ENCODE data around the gene RGS3.

RGS3 gene

DNA sequence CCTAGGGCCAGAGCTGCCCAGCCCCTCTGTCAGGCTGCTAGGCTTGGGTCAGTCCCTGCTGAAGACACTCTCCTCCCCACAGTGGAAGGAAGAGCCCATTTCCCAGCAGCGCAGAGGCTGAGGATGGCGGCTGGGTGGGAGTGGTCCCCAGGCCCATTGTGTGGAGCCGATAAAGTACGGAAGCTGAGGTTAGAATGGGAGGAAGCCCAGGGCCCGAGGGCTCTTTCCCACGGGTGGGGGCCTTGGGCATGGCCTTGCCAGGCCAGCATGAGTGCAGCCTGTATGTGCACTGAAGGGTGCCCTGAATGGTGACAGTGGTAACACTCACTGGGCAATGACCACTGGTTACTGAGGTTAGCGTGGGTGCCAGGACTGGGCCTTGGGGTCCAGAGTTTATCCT, 125.9 kb downstream of the RGS3 start:
- no peak overlapping the region for H3K4me3 ChIP-seq (ENCODE audit: low read length)
- DNase-seq (ENCODE audit: low read depth, low spot score) = no peak

DNA sequence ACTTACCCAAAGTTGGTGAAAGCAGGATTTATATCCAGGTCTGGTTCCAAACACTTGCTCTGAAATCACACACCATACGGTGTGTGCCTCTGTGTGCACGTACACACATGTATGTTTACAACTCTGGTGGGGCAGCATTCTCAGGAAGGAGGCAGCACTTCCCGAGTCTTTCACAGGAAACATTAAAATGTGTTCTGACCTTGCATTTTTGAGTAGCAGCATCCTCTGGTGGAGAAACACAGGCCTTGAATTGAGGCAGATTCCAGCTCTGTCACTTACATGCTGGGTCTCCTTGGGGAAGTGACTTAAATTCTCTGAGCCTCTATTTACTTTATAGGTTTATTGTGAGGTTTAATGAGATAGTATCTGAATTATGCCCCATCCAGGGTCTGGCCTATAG, 126.4 kb downstream of the RGS3 start:
- no peak overlapping the region for H3K4me3 ChIP-seq (ENCODE audit: low read length)
- DNase-seq (ENCODE audit: low read depth, low spot score) = peak; percentile 33

GRCh38 chr9:113590389-113590788, 126.9 kb downstream of the RGS3 start:
- H3K4me3 ChIP-seq (ENCODE audit: low read length) = no peak overlapping the region
- DNase-seq (ENCODE audit: low read depth, low spot score) = no peak

DNA sequence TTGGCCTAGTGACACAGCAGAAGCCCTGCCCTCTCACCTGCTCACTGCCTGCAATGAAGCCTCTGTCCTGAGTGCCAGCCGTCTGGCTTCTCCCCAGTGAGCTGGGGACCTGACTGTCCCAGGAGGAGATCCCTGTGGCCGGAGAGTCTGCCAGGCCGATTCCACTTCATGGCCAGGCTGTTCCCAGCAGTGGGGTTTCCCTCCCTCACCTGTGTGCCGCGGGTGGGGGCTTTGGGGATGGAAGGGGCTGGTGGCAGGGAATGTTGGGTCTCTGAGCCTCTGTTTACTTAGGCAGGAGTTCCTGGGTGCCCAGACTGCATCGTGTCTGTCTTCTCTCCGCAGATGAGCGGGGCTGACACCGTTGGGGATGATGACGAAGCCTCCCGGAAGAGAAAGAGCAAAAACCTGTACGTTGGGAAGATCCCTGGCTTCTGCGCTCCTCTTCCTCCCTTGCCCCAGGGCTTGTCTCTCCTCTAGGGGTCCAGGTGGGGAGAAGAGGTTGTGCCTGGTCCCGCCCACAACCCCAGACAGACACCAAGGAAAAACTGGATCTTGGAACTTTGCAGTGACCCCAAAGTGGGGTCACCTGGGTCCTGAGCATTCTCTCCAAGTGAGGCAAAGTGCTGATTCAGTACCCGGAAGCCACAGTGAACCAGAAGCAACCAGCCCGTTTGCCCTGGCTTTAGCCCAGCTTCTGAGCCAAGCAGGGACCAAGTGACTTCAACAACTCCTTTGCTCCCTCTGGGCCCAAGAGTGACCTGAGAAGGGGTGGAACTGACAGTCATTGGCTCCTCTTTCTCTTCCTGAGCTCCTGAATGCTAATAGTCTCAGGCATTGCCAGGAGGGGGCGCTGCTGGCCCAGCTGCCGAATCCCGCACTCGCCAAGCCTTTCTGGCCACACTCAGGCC, 127.7 kb downstream of the RGS3 start:
- no peak for DNase-seq (ENCODE audit: low read depth, low spot score)
- no peak overlapping the region for H3K4me3 ChIP-seq (ENCODE audit: low read length)

GRCh38 chr9:113591899-113592625, 128.5 kb downstream of the RGS3 start:
- DNase-seq (ENCODE audit: low read depth, low spot score) = no peak
- H3K4me3 ChIP-seq (ENCODE audit: low read length) = no peak overlapping the region

GRCh38 chr9:113592876-113593575, 129.5 kb downstream of the RGS3 start:
- H3K4me3 ChIP-seq (ENCODE audit: low read length) = no peak overlapping the region
- DNase-seq (ENCODE audit: low read depth, low spot score) = no peak

DNA sequence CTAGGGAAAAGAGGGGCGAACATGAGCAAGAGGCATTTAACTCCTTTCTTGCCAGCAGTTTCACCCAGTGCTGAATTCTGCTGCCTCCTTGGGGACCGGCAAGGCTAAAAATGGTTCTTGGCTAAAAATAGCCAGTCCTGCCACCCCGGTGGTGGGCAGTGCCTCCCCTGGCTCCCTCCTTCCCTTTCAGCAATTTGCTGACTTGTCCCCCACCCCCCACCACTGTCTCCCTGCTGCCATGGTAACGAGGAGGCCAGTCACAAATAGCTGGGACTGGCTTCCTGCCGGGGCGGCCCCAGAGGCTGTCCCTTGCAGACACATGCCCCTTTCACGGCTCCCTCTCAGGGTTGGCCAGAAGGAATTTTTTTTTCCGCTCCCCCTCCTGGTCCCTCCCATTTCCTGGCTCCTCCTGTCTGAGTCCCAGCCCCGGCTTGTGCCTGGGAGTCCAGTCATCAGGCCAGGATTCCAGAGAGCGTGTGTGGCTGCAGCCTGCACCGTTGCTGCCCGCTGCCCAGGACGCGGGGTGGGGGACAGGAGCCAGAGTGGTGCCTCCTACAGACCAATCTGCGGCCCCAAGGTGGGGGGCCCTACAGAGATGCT, 130.3 kb downstream of the RGS3 start:
- no peak overlapping the region for H3K4me3 ChIP-seq (ENCODE audit: low read length)
- DNase-seq (ENCODE audit: low read depth, low spot score) = no peak

GRCh38 chr9:113594484-113595299, 131.2 kb downstream of the RGS3 start:
- DNase-seq (ENCODE audit: low read depth, low spot score) = no peak
- H3K4me3 ChIP-seq (ENCODE audit: low read length) = no peak overlapping the region

DNA sequence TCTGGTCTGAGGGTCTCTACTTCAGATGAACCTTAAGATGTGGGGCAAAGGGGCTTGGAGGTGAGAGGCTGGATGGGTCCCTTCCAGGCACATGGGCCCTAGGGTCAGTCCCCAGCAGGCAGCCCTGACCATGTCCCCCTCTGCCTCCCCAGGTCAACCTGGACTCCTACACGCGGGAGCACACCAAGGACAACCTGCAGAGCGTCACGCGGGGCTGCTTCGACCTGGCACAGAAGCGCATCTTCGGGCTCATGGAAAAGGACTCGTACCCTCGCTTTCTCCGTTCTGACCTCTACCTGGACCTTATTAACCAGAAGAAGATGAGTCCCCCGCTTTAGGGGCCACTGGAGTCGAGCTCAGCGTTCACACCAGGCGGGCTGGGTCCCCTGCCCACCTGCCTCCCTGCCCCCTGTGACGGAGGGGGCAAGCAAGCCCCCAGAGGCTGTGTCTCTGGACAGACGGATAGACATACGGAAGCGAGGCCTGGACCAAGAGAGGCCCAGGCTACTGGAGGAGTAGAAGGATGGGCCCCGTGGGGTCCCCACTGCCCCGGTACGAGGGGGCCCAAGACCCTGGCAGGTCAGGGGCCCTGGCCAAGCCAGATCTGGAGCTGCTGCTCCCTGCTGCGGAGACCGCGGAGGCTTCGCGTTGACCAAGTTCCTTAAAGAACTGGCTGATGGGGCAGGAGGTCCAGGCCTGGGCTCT, 133.2 kb downstream of the RGS3 start:
- DNase-seq (ENCODE audit: low read depth, low spot score) = no peak

DNA sequence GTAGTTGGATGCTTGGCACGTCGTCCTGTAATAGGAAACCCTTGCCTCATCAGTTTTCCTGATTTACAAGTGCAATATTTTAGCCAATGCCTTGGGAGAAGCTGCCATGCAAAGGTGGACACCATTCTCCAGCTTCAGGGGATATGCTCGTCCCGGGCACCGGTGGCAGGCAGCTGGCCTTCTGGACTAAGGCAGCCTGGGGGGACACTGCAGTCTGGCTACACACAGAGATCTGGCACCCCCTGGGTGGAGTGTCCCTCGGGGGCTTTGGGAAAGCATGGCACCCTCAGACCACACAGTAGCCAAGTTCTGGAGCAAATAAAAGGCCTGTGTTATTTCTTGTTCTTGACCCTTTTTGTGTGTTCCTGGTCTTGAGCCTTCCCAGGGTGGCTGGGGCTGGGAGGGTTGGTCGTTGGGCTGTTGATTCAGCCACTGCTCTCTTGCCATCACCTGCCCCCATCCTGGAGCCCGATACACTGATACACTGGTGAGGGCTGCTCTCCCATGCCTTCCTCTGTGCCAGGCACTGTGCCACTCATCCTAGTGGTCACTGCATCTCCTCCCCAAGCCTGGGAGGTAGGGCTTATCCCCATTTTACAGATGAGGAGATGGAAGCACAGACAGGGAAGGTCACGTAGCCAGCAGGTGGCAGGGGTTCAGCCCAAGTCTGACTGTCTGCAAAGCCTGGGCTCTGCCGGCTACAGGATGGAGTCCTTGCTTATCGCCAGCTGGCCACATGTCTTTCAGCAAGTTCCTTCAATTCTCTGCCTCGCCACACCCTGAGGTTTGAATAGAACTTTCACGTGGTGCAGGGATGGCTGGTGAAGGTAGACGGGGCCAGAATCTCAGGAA, 134.1 kb downstream of the RGS3 start:
- DNase-seq (ENCODE audit: low read depth, low spot score) = no peak
- no peak overlapping the region for H3K4me3 ChIP-seq (ENCODE audit: low read length)

More for the DNA sequence above, 133.2 kb downstream of the RGS3 start:
- no peak overlapping the region for H3K4me3 ChIP-seq (ENCODE audit: low read length)

GRCh38 chr9:113598451-113598850, 134.9 kb downstream of the RGS3 start:
- no peak overlapping the region for H3K4me3 ChIP-seq (ENCODE audit: low read length)
- DNase-seq (ENCODE audit: low read depth, low spot score) = no peak

GRCh38 chr9:113598883-113599282, 135.4 kb downstream of the RGS3 start:
- H3K4me3 ChIP-seq (ENCODE audit: low read length) = no peak overlapping the region
- DNase-seq (ENCODE audit: low read depth, low spot score) = no peak

- DNase-seq (ENCODE audit: low read depth, low spot score) = no peak
- no peak overlapping the region for H3K4me3 ChIP-seq (ENCODE audit: low read length)
Measured at GRCh38 chr9:113599646-113600022, 136.1 kb downstream of the RGS3 start.

GRCh38 chr9:113600023-113600823, 136.7 kb downstream of the RGS3 start:
- DNase-seq (ENCODE audit: low read depth, low spot score) = no peak
- H3K4me3 ChIP-seq (ENCODE audit: low read length) = no peak overlapping the region

GRCh38 chr9:113600871-113601614, 137.5 kb downstream of the RGS3 start:
- no peak overlapping the region for H3K4me3 ChIP-seq (ENCODE audit: low read length)
- no peak for DNase-seq (ENCODE audit: low read depth, low spot score)

DNA sequence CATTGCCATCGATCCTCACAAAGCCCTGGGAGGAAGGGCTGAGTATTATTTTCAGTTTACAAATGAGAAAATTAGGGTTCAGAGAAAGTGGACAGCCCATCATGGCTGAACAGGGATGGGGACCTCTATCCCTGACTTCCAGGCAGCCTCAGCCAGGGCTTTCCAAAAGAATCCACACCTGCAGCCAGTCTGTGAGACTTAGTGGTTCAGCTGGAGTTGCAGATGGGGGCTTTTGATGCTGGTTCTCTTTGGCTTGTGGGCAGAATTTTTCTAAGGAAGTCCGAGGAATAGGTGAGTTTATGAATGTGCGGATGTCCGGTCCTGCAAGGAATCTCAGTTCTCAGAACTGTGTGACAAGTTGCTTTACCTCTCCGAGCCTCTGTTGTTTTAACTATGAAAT, 138.1 kb downstream of the RGS3 start:
- no peak for DNase-seq (ENCODE audit: low read depth, low spot score)
- no peak overlapping the region for H3K4me3 ChIP-seq (ENCODE audit: low read length)

All from Jurkat, Clone E6-1 (cell line).